Mesodermal cell (in vitro differentiated cells): ENCODE measurements around the gene PKNOX2.

Source experiments
- H3K27ac ChIP-seq: 2 replicates; pipeline ENCODE4 v1.7.0; 2013; ENCODE audit warnings: mild to moderate bottlenecking, low read depth, low read length, moderate library complexity; ENCODE audit not compliant: severe bottlenecking
- H3K36me3 ChIP-seq: 2 replicates; pipeline ENCODE4 v1.7.1; 2013; ENCODE audit warnings: mild to moderate bottlenecking, low read length, moderate library complexity; ENCODE audit not compliant: control insufficient read depth, insufficient read depth
- H3K4me1 ChIP-seq: one replicate; pipeline ENCODE4 v1.7.1; 2013; ENCODE audit warnings: mild to moderate bottlenecking, low read length; ENCODE audit not compliant: insufficient read depth, control insufficient read depth, poor library complexity, severe bottlenecking
- H3K4me3 ChIP-seq: 2 replicates; pipeline ENCODE4 v1.7.0; 2013; ENCODE audit warnings: low read length, control low read depth, mild to moderate bottlenecking; ENCODE audit not compliant: insufficient read depth, poor library complexity, severe bottlenecking; ENCODE audit errors: extremely low read depth
- H3K9me3 ChIP-seq: 2 replicates; pipeline ENCODE4 v1.7.1; 2013; ENCODE audit warnings: mild to moderate bottlenecking, low read length, moderate library complexity; ENCODE audit not compliant: control insufficient read depth
- WGBS, 2 experiments: methylation state at CpG; one replicate each; pipeline ENCODE4 v1.1.5; 2013; ENCODE audit warnings: missing lambda C conversion rate in 2 of 2; ENCODE audit not compliant: insufficient coverage in 2 of 2; 5-methylcytosine and 5-hydroxymethylcytosine counted together

The PKNOX2 gene

GRCh38 chr11:125455851-125456250 lies 291.3 kb downstream of the PKNOX2 start:
- H3K36me3 ChIP-seq, result peaks cover 5% of the 10 kb centered on the region
- no peak overlapping the region for H3K27ac ChIP-seq
- no peaks in the 10 kb centered on the region for H3K9me3 ChIP-seq
- WGBS, 2 experiments, result 90 to 94% methylated on average over 6 to 10 of the region's 13 CpGs
- peaks cover 24% of the 10 kb centered on the region for H3K4me1 ChIP-seq
- H3K4me3 ChIP-seq, result no peak overlapping the region

GRCh38 chr11:125457814-125458343 lies 293.3 kb downstream of the PKNOX2 start:
- peaks cover 12% of the 10 kb centered on the region for H3K4me1 ChIP-seq
- peaks cover 5% of the 10 kb centered on the region for H3K36me3 ChIP-seq
- 50 to 57% methylated on average over 12 of the region's 12 CpGs for WGBS, 2 experiments
- H3K27ac ChIP-seq, result peak overlapping the region; percentile 75
- no peak overlapping the region for H3K4me3 ChIP-seq
- no peaks in the 10 kb centered on the region for H3K9me3 ChIP-seq

GRCh38 chr11:125460275-125460674 lies 295.7 kb downstream of the PKNOX2 start:
- WGBS, 2 experiments, result 87 to 93% methylated on average over 4 to 5 of the region's 6 CpGs
- Histone ChIP-seq H3K9me3 (no peaks in the 10 kb centered on the region), H3K4me3 (no peak overlapping the region), H3K27ac (no peak overlapping the region), H3K4me1 (peaks cover 20% of the 10 kb centered on the region), H3K36me3 (no peaks in the 10 kb centered on the region)

- Histone ChIP-seq H3K4me1 (peaks cover 9% of the 10 kb centered on the region), H3K27ac (no peak overlapping the region), H3K4me3 (no peak overlapping the region), H3K36me3 (no peaks in the 10 kb centered on the region), H3K9me3 (no peaks in the 10 kb centered on the region)
- 88 to 91% methylated on average over 4 to 5 of the region's 5 CpGs for WGBS, 2 experiments
Observed at GRCh38 chr11:125463590-125464269, 299.2 kb downstream of the PKNOX2 start.

- Histone ChIP-seq H3K4me1 (peaks cover 9% of the 10 kb centered on the region), H3K4me3 (no peak overlapping the region), H3K36me3 (no peaks in the 10 kb centered on the region), H3K9me3 (no peaks in the 10 kb centered on the region), H3K27ac (no peak overlapping the region)
- 73 to 79% methylated on average over 2 to 3 of the region's 4 CpGs for WGBS, 2 experiments
Observed at GRCh38 chr11:125464270-125464662, 299.7 kb downstream of the PKNOX2 start.

GRCh38 chr11:125464666-125465065 lies 300.1 kb downstream of the PKNOX2 start:
- WGBS, 2 experiments, result 92% methylated on average over 2 of the region's 8 CpGs; no CpG with 5 or more reads in 1 of the 2 experiments
- H3K36me3 ChIP-seq, result no peaks in the 10 kb centered on the region
- H3K27ac ChIP-seq, result no peak overlapping the region
- H3K4me3 ChIP-seq, result no peak overlapping the region
- H3K4me1 ChIP-seq, result peaks cover 9% of the 10 kb centered on the region
- H3K9me3 ChIP-seq, result no peaks in the 10 kb centered on the region

- Histone ChIP-seq H3K27ac (no peak overlapping the region), H3K9me3 (no peaks in the 10 kb centered on the region), H3K4me1 (peaks cover 9% of the 10 kb centered on the region), H3K4me3 (no peak overlapping the region), H3K36me3 (no peaks in the 10 kb centered on the region)
- no CpG with 5 or more reads among the region's 2 CpGs for WGBS, 2 experiments
Observed at GRCh38 chr11:125465255-125465654, 300.7 kb downstream of the PKNOX2 start.

- Histone ChIP-seq H3K9me3 (no peaks in the 10 kb centered on the region), H3K36me3 (no peaks in the 10 kb centered on the region), H3K27ac (no peak overlapping the region), H3K4me3 (no peak overlapping the region), H3K4me1 (peaks cover 9% of the 10 kb centered on the region)
- WGBS, 2 experiments, result 49 to 55% methylated on average over 4 of the region's 5 CpGs
Observed at GRCh38 chr11:125465701-125466100, 301.1 kb downstream of the PKNOX2 start.

GRCh38 chr11:125468025-125468424 lies 303.5 kb downstream of the PKNOX2 start:
- H3K4me3 ChIP-seq, result no peak overlapping the region
- H3K4me1 ChIP-seq, result peaks cover 9% of the 10 kb centered on the region
- no peak overlapping the region for H3K27ac ChIP-seq
- H3K9me3 ChIP-seq, result no peaks in the 10 kb centered on the region
- H3K36me3 ChIP-seq, result no peaks in the 10 kb centered on the region

- 94 to 100% methylated on average over 2 of the region's 2 CpGs for WGBS, 2 experiments
- Histone ChIP-seq H3K36me3 (no peaks in the 10 kb centered on the region), H3K27ac (no peak overlapping the region), H3K4me3 (no peak overlapping the region), H3K9me3 (no peaks in the 10 kb centered on the region), H3K4me1 (peaks cover 9% of the 10 kb centered on the region)
Observed at GRCh38 chr11:125468852-125469251, 304.3 kb downstream of the PKNOX2 start.

GRCh38 chr11:125470355-125470754 lies 305.8 kb downstream of the PKNOX2 start:
- no peaks in the 10 kb centered on the region for H3K9me3 ChIP-seq
- no peaks in the 10 kb centered on the region for H3K4me1 ChIP-seq
- no peak overlapping the region for H3K4me3 ChIP-seq
- no peaks in the 10 kb centered on the region for H3K36me3 ChIP-seq
- 82 to 92% methylated on average over 2 of the region's 2 CpGs for WGBS, 2 experiments
- no peak overlapping the region for H3K27ac ChIP-seq
